HG03095 (cell line): ENCODE results near the gene BEX3.
"Not testable (repeated sequence)": the region's sequence is repeated elsewhere in the genome, so short reads cannot be mapped to it uniquely, and the experiment has no call there.

Source experiments
- ATAC-seq: cut with Tn5 transposase; IDR thresholded peaks from one replicate; pipeline ENCODE4 v1.9.1; 2021; ENCODE audit warnings: moderate library complexity; ENCODE audit not compliant: unreplicated experiment

Gene BEX3

GRCh38 chrX:103376118-103376978 is at the start of gene BEX3:
Gene BEX3 (plus strand): TSS chrX:103376538. CDS start chrX:103377522, 984 bp downstream.
- no peak for ATAC-seq

- no peak for ATAC-seq
These were observed 46.3 kb upstream of the BEX3 start, which contains the start of gene TCEAL7 for GRCh38 chrX:103329991-103330390. Gene TCEAL7 (plus strand): TSS chrX:103330239. CDS start chrX:103331404, 1,165 bp downstream.

- ATAC-seq = no peak
These were observed 45.6 kb upstream of the BEX3 start for GRCh38 chrX:103330681-103331288.

- ATAC-seq = no peak
These were observed 37.7 kb upstream of the BEX3 start for GRCh38 chrX:103338663-103339062.

GRCh38 chrX:103343105-103343504 is 33.2 kb upstream of the BEX3 start:
- no peak for ATAC-seq

- no peak for ATAC-seq
These were observed 31.7 kb upstream of the BEX3 start for GRCh38 chrX:103344606-103345005.

- ATAC-seq = no peak
These were observed 28.5 kb upstream of the BEX3 start for GRCh38 chrX:103347682-103348397.

- ATAC-seq = no peak
These were observed 20.1 kb upstream of the BEX3 start, which contains the start of gene TCEAL9 for GRCh38 chrX:103356130-103356798. Gene TCEAL9 (plus strand): TSS chrX:103356506. CDS start chrX:103357685, 1,179 bp downstream.

GRCh38 chrX:103356858-103357257 is 19.5 kb upstream of the BEX3 start:
- no peak for ATAC-seq

- no peak for ATAC-seq
These were observed 18.5 kb upstream of the BEX3 start for GRCh38 chrX:103357871-103358270.

- ATAC-seq = not testable (repeated sequence)
These were observed 16.7 kb upstream of the BEX3 start for GRCh38 chrX:103359605-103360004.

- no peak for ATAC-seq
These were observed 16.2 kb upstream of the BEX3 start for GRCh38 chrX:103360092-103360491.

GRCh38 chrX:103360916-103361315 is 15.4 kb upstream of the BEX3 start:
- no peak for ATAC-seq

- no peak for ATAC-seq
These were observed 14.5 kb upstream of the BEX3 start for GRCh38 chrX:103361798-103362197.

- ATAC-seq = no peak
These were observed 13.9 kb upstream of the BEX3 start for GRCh38 chrX:103362474-103362873.

- no peak for ATAC-seq
These were observed 13.3 kb upstream of the BEX3 start for GRCh38 chrX:103363046-103363445.

- no peak for ATAC-seq
These were observed 8.8 kb upstream of the BEX3 start for GRCh38 chrX:103367502-103367901.

- ATAC-seq = no peak
These were observed 6.9 kb upstream of the BEX3 start for GRCh38 chrX:103369479-103369878.

- no peak for ATAC-seq
These were observed 3.5 kb upstream of the BEX3 start for GRCh38 chrX:103372886-103373285.

- no peak for ATAC-seq
These were observed 2.8 kb upstream of the BEX3 start for GRCh38 chrX:103373581-103373980.

GRCh38 chrX:103376979-103377324 is 614 bp downstream of the BEX3 start:
- no peak for ATAC-seq
